NCI-H345 treated with DMSO at 0.1 percent for 48 hours (cell line): ENCODE results near the gene CACHD1.

Source experiments
- DNase-seq: peaks from one replicate; lab custom pipeline; 2025; ENCODE audit not compliant: unreplicated experiment; lab: John Stamatoyannopoulos, UW

CACHD1 gene

DNA sequence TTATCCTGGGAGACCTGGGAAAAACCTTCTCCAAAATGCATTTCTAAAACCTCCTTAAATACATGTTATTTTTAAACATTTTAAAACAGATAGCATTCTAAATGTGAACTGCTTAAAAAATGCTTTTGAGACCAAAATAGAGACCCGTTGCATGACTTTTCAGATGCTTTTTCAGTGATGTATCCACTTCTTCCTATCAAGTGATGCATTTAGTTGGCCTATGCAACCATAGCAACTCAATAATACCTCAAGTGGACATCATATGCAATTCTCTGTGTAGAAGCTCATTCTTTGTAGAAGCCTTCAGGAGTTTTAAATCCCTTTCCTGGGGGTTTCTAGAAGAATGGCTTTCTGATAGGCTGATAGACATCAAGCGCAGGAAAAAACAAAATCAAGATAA is 180.5 kb downstream of the CACHD1 start:
- no peak for DNase-seq

DNA sequence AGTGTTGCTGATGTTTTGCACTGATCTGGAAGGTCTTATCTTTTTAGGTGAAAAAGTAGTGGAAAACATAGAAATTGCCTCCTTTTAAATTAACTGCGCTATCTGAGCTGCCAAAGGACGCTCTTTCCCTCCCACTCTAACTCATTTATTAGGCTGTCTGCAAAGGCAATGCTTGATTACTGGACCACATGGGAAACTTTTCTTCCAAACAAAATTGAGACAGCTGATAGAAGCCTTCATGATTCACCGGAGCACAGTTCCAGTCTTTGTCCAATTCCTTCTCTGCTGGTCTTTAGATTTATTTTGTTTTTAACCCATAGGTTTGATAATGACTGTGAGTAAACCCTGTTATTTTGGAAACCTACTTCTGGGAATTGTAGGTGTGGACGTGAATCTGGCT is 181.9 kb downstream of the CACHD1 start:
- no peak for DNase-seq

DNA sequence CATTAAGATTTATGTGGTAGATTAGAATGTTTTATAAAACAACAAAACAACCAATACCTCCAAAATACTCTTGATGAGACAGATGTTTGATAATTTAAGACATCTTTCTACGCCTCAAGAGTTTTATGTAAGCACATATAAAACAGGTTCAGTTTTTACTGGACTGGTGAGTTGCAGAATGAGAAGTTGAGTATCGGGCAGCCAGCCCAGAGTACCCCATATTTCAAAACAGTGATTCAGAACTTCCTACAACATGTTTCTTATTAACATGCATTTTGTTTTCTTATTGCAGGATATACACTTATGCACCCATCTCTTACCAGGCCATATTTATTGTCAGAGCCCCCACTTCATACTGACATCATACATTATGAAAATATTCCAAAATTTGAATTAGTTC is 183.5 kb downstream of the CACHD1 start:
- no peak for DNase-seq

DNA sequence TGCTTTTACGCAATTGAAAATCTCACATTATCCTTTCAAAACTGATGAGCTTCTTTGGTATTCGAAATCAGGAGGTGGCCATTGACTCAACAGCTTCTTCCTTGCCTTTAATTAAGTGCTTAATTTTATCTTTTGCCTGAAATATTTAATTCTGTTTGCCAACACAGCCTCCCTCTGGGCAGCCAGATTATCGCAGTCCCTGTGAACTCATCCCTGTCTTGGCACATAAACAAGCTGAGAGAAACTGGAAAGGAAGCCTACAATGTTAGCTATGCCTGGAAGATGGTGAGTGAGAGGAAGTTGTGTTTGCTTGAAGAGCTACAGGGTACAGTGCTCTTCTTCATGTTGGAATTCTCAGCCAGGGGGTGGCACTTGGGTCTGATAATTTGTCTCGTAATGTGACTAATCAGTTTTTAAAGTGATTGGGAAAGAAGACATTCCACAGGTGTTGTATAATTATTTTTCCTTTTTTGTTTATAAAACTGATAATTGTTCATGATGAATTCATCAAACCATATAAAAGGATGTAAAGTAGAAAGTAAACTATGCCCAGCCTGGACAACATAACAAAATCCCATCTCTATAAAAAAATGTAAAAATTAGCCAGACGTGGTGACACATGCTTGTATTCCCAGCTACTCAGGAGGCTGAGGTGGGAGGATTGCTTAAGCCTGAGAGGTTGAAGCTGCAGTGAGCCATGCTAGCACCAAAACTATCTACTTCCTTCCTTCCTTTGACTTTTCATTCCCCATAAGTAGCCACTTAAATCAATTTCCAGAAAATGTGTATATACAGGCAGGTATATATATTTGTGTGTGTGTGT is 184.8 kb downstream of the CACHD1 start:
- DNase-seq = no peak

DNA sequence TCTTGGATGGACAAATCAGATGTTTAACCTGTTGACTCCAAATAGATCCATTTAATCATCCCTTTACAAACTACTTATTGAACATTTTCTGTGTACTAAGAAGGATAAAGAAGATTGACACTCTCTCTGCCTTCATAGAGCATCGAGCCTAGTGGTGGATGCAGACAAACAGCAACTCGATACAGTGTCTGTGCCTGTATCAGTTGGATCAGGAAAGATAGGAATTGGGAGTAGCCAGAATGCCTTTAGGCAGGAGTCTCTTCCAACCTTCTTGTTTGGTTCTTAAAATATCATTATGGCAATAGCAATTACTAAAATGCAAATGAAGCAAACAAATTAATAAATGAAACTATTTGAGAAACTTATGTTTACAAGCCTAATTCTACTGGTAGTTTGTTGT is 185.9 kb downstream of the CACHD1 start:
- no peak for DNase-seq

DNA sequence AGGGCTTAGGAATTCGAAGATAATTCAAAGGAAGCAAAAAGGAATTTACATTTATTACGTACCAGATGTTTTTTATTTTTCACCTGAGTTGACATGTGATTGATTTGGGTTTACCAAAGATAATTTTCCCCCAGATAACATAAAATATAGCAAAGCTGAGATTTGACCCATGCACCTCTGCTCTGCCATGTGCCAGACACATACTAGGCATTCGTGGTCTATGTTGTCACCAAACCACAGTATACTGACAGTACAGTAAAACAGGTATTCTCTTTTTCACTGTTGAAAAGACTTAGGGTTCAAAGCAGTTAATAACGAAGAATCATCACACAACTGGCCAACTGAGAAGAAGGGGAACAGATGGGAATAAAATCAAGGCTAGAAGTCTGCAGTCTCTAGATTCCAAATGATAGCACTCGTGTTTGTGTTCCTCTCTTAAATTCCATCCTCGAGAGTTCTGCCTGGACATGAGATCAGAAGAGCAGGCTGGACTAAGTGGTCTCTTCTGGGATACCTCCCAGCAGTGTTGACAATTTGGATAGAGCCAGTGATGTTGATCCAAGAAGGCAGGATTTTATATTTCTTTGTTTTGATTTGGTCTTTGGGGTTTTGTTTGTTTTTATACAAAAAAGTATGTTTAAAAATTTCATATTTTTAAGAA is 189.7 kb downstream of the CACHD1 start:
- DNase-seq = no peak

DNA sequence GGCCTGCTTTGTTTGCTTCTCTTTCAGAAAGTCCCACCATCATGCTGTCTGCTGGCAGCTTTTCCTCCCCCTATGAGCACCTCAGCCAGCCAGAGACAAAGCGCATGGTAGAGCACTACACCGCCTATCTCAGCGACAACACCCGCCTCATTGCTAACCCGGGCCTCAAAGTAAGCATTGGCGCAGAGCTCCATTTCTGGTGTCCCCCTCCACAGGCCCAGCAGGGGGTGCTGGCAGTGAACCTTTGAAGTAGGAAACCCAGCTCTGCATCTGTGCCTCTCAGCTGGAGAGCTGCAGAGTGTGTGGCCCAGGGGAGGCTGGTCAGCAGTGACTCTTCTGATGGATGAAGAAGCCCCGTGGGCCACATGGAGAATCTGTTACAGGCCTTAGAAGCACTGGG is 193.7 kb downstream of the CACHD1 start:
- DNase-seq = peak; percentile 28

DNA sequence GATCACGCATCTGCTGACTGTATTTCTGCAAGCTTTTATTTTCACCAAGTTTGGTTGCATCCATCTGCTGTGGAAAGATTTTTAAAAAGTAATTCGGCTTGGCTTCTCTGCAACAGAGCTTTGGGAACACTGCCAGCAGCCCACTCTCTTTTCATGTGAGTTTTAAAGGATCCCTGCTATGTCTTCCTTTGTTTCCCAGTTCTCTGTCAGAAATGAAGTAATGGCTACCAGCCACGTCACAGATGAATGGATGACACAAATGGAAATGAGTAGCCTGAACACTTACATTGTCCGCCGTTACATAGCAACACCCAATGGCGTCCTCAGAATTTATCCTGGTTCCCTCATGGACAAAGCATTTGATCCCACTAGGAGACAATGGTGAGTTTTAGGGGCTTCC is 194.4 kb downstream of the CACHD1 start:
- peak; percentile 79 for DNase-seq

DNA sequence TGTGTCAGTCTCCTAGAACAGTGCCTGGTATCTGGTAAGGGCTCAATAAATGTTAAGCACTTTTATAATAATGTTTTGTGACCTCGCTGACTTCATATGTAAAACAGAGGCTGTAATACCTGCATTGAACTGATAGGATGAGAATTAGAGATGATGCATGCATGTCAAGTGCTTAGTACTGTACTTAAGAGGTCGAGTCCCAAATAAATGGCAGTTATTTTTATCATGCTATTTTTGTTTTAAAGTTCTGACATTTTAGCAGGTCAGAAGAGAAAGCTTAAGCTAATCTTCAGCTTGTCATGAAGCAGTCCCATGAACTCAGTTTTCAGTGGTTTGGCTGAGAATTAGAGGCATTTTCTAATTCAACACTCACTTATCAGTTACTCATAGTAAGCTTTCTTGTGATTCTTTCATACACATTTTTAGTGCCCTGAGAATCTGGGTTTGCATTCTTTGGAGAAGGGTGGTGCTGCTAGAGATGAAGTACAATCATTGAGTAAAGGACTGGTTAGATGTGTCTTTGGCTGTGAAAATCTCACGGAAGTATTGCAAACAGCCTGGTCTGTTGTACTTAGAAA is 199.3 kb downstream of the CACHD1 start:
- DNase-seq = no peak

DNA sequence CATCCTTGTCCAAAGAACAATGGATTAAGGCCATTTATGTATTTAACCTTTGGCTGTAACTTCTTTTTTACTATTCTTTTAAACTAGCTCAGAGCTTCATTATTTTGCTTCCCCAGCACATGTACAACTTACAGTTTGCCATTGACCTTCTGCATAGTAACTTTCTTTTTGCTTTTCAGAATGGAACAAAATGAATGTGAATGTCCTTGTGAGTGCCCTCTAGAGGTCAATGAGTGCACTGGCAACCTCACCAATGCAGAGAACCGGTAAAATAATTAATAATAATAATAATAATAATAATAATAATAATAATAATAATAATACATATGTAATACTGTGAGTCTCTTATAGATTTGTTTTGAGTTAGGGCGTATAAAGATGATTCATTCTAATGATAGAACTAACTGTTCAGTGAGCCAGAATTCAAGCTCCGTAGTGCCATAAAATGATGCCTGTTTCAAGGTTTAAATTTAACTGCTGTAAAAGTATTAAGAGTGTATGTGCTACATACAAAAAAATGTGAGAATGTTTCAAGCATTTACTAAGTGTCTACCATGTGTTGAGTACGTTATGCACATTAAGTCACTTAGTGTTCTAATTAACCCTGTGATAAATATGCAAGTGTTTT is 205.9 kb downstream of the CACHD1 start:
- no peak for DNase-seq

DNA sequence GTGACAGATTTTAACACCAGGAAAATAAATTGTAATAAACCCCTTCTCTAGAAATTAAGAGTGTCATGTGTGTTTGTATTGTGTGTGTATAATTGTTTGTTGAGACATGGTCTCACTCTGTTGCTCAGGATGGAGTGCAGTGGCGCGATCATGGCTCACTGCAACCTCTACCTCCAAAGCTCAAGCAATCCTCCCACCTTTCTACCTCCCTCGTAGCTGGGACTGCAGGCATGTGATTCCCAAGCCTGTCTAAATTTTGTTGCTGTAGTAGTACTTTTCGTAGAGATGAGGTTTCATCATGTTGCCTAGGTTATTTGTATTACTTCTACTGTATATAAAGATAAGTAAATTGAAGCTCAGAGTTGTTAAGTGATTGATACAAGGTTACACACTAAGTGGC is 206.5 kb downstream of the CACHD1 start:
- no peak for DNase-seq

DNA sequence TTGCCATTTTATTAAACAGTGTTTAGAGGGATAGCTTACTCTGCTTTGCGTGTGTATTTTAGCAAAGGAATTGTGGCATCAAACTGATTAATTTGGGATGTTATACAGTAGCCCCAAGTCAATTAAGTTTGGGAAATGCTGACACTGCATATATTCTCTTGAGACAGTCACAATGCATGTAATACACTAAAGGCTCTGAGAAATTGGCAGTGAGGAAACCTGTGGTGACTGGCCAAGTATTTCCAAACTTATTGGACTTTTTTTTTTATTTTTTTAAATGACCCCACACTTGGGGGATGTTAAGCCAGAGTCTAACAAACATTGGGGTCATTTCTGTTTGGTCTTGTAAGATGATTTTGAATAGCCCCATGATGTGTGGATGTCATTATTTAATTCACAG is 207.6 kb downstream of the CACHD1 start:
- DNase-seq = no peak

DNA sequence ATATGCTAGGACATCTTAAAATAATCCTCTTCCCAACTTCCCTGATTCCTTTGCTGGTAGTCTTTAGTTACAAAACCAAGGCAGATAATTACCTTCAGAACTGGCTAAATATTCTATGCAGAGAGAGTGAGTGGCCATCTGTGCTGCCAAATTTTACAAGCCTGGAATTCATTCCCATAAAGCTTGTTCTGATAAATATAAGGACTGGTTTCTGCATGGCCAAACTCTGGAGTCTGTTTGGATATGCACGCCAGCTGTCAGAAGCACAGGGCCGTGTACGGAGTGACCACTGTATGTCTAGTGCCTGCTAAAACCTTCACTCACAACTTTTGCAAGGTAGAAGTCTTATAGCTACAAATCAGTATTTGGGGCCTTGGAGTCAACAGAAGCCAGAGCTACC is 208.4 kb downstream of the CACHD1 start:
- no peak for DNase-seq

DNA sequence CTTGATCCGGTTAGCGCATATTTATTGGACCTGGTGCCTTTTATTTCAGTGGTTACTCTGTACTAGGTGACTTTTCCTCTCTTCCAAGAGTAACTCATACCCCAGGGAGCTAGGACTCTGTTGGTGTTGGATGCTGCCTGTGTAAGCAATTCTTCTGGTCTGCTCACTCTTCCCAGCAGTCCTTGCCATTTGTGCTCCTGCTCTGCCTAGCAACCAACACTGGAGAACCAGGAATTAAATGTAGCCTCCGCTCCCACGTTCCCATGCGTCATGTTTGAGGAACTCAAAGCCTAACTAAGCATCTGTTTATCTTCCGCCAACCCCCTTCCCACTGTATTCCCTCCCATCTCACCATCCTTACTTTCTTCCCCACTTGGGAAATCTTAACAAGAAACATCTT is 209.2 kb downstream of the CACHD1 start:
- DNase-seq = no peak

DNA sequence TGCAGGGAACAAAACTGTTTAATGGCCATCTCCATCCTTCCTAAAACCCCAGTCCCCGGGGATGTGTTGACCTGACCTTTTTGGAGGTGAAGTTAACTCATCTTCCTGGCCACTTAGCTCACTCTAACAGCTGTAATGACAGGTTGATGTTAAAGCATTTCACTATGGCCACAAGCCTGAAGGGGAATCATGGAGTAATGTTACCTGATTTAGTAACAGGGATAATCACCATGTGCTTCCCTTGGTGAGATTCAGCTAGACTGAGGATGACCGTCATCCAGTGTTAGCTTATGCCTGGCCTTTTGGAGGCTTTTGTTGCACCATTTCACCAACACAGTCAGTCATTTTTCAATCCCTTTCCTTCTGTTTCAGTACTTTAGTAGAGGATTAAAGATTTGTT is 210.7 kb downstream of the CACHD1 start:
- no peak for DNase-seq

DNA sequence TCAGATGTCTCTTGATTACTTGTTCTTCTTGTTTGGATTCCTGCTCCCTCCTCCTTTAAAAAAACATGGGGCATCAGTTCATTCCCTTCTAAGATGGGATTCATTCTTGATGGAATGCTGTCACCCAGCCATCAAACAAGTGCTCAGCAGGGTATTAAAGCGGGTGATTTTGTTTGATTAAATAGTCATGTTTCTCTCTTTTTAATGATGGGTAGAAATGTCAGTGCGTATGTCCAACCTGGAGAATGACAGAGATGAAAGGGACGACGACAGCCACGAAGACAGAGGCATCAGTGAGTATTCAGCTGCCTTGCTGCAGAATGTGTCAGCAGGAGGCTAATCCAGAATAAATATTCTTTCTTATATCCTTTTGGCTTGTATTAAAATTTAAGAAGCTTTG is 211.1 kb downstream of the CACHD1 start:
- no peak for DNase-seq

DNA sequence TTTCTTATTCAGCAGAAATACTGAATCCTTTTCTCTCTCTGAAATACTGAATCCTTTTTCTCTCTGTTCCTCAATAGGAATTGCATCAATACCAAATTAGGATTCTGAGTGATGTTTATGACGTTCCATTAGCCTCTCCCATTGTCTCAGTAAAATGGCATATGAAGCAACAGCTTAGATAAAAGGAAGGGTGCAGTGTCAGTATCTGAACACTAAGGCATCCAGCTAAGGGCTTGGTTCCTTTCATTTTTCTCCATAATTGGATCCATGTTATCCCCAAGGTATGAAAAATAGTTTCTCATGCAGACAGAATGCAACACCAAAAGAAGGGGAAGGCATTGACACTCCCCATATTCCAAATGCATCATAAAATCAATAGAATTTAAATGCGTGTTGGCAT is 213.5 kb downstream of the CACHD1 start:
- no peak for DNase-seq

DNA sequence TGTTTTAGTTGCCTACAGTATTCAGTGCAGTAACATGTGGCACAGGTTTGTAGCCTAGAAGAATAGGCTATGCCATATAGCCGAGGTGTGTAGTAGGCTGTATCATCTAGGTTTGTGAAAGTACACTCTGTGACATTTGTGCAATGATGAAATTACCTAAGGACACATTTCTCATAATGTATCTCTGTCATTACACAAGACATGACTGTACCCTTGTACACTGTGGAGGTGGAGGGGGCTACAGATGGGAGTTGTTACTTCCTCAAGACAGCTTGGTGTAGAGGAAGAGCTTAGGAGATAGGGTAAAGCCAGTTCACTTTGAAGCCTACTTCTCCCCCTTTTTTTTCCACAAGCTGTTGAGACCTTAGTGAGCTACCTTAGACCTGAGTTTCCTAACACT is 215.3 kb downstream of the CACHD1 start:
- no peak for DNase-seq

DNA sequence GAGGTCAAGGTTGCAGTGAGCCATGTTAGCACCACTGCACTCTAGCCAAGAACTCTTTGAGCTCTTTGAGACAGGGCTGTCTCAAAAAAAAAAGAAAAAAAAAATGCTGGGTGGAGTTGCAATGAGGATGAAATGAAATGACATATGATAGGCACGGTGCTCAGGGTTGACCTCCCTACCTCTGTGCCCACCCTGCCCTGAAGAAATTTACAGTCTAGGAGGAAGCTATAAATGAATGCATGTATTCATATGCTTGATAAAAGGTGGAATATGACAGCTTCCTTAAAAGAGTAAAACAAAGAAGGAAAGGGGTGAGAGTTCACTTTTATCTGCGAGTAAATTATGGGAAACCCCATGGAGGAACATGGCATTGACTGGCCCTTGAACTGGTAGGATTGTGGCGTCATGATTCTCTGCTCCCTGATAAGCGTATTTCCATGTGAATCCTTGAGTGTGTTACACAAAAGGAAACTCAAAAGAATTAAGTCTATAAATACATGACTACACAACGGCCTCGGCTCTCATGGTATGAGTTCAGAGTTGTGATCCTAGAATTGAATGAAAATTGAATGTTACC is 215.9 kb downstream of the CACHD1 start:
- no peak for DNase-seq

DNA sequence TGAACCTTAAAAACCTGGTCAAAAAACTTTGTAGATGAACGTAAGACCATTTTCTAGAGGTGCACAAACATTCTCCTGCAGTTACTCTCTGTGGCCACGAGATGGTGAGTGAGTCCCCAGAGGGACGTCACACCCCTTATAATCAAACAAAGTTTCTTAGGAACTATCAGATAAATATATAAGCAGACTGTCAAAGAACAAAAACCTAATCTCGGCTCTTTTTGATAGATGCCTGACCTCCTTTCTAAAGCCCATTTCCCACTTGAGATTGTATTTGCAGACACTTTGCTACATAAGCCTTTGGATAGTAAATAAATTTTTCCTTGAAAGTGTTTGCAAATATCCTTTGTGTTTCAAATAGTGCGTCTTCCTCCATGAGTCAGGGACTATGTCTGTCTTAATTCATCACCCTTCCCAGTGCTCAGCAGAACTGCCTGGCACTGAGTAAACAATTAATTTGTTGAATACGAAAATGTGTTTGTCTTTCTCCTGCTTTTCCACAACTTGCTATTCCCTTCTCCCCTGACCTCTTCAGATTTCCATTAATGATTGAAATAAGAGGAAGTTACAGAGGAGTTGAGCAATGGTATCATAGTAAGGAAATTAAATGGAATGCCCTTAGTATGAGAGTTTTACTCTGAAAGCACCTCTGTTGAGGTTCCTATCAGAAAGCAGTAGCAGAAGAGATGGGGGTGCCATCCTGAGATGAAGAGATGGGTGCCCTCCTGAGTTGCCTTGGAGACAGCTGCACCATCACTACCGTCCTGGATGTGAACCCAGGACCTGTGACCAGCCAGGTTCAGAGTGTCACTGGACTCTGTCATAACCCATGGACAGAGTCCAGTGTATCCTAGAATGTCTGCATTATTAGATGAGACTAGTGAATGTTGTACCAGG is 217.1 kb downstream of the CACHD1 start:
- DNase-seq = peak; percentile 28
